ENCODE measurements around the gene JUN. TPM values are rescaled to one million over a fixed set of nuclear protein-coding genes. Genes with fewer than 3 reads are reported as not detected.

The JUN gene
- total RNA-seq, 1 experiment from 2014 or later, result 14.2 TPM

DNA sequence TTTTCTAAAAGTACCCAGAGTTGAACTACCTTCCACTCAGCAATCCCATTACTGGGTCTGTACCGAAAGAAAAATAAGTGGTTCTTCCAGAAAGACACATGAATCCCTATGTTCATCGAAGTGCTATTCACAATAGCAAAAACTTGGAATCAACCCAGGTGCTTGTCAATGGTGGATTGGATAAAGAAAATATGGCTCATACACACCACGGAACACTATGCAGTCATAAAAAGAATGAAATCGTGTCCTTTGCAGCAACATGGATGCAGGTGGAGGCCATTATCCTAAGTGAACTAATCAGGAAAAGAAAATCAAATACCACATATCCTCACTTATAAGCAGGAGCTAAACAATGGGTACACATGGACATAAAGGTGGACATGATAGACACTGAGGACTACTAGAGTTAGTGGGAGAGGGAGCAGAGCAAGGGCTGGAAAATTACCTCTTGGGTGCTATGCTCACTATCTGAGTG, 32.9 kb upstream of the JUN start:
- no peaks in the 10 kb centered on the region for H3K79me1 ChIP-seq (ENCODE audit: insufficient read depth, low read depth, low read length, poor library complexity, severe bottlenecking)
- Mint-ChIP-seq H3K36me3 (ENCODE audit: insufficient read depth in 1 of 3, low read depth in 3 of 3) (no peaks in the 10 kb centered on the region; a peak in 1 of 7 replicates), H3K4me1 (peaks cover 20 to 33% of the 10 kb centered on the region in 2 experiments), H3K27me3 (ENCODE audit: low read depth) (peaks cover 29% of the 10 kb centered on the region), H3K27ac (0 out of 7 replicates have a peak overlapping the region, but pooled peaks of 1 of the 3 experiments have one; percentile 61), H3K9me3 (no peaks in the 10 kb centered on the region; a peak in 2 of 5 replicates), H3K4me3 (peak overlapping the region; percentile 73 to 82; a peak in 4 of 5 replicates)
- H3K23me2 ChIP-seq (ENCODE audit: insufficient read length, low read depth, low read length, poor library complexity, severe bottlenecking), result peaks cover 16% of the 10 kb centered on the region
- TF ChIP-seq, protein P1, sequence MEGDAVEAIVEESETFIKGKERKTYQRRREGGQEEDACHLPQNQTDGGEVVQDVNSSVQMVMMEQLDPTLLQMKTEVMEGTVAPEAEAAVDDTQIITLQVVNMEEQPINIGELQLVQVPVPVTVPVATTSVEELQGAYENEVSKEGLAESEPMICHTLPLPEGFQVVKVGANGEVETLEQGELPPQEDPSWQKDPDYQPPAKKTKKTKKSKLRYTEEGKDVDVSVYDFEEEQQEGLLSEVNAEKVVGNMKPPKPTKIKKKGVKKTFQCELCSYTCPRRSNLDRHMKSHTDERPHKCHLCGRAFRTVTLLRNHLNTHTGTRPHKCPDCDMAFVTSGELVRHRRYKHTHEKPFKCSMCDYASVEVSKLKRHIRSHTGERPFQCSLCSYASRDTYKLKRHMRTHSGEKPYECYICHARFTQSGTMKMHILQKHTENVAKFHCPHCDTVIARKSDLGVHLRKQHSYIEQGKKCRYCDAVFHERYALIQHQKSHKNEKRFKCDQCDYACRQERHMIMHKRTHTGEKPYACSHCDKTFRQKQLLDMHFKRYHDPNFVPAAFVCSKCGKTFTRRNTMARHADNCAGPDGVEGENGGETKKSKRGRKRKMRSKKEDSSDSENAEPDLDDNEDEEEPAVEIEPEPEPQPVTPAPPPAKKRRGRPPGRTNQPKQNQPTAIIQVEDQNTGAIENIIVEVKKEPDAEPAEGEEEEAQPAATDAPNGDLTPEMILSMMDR (conservative IDR thresholded peaks at IDR 0.05), result no peak
- H3K9me3 ChIP-seq (ENCODE audit: control insufficient read depth, low read depth, low read length), result no peaks in the 10 kb centered on the region
- no peak overlapping the region for H3K18ac ChIP-seq (ENCODE audit: insufficient read length, low read depth, low read length)
- H3K23ac ChIP-seq (ENCODE audit: insufficient read length, low read depth, low read length), result no peak overlapping the region
- no peak overlapping the region for H3K14ac ChIP-seq (ENCODE audit: insufficient read depth, low read length)
- no peak overlapping the region for H2BK20ac ChIP-seq (ENCODE audit: low read depth, low read length, poor library complexity, severe bottlenecking)
- no peak overlapping the region for H3K56ac ChIP-seq (ENCODE audit: insufficient read length, low read depth, low read length)
- peak overlapping the region; percentile 0 for H3K9ac ChIP-seq (ENCODE audit: extremely low read depth, insufficient read length, low read length)
- peak overlapping the region; percentile 9 for H2AFZ ChIP-seq (ENCODE audit: low read length)
- no peaks in the 10 kb centered on the region; the same call in 1 of the 2 replicates for H3K27me3 ChIP-seq (ENCODE audit: insufficient read depth, low read length)
- no peak overlapping the region for H3T11ph ChIP-seq (ENCODE audit: low read length)
- no peak overlapping the region for H2BK5ac ChIP-seq (ENCODE audit: insufficient read length, low read length)
- H4K5ac ChIP-seq (ENCODE audit: insufficient read length, low read depth, low read length), result no peak overlapping the region
- no peaks in the 10 kb centered on the region for H4K20me1 ChIP-seq (ENCODE audit: control insufficient read depth, insufficient read depth, insufficient read length)
- H2AK5ac ChIP-seq (ENCODE audit: insufficient read length, low read length), result no peak overlapping the region
- no peak overlapping the region for H3K4ac ChIP-seq (ENCODE audit: low read depth, low read length)
- H3K4me2 ChIP-seq (ENCODE audit: insufficient read depth, insufficient read length, low read length), result peak overlapping the region; percentile 73
- H4K91ac ChIP-seq (ENCODE audit: insufficient read length, low read depth, low read length), result no peak overlapping the region
- no peak overlapping the region for H3K27ac ChIP-seq (ENCODE audit: insufficient read length, low read depth, low read length)
- H2BK15ac ChIP-seq (ENCODE audit: low read depth, low read length), result no peak overlapping the region
- no peaks in the 10 kb centered on the region for H3K79me2 ChIP-seq (ENCODE audit: insufficient read depth, low read length)
- H2BK120ac ChIP-seq (ENCODE audit: low read depth, low read length, poor library complexity, severe bottlenecking), result no peak overlapping the region
- H2BK12ac ChIP-seq (ENCODE audit: insufficient read length, low read depth, low read length), result no peak overlapping the region
- WGBS (ENCODE audit: extremely low coverage, insufficient read length, low lambda C conversion rate), result no CpG with 5 or more reads among the region's 4 CpGs
- H3K4me1 ChIP-seq (ENCODE audit: insufficient read depth, low read length), result no peaks in the 10 kb centered on the region
- H4K8ac ChIP-seq (replicated peaks; ENCODE audit: insufficient read length, low read depth, low read length), result no peak overlapping the region
- DNase-seq, result no peak

All from H9 (cell line).